GM23338 (cell line): Measurements from ENCODE around the gene GGNBP2. TPM values are rescaled to one million over a fixed set of nuclear protein-coding genes. Genes with fewer than 3 reads are reported as not detected.

Experiments used
- ATAC-seq: fragments of 200-7000 bp; cut with Tn5 transposase; 3 replicates; pipeline ENCODE4 v1.9.1; 2020
- DNase-seq: peaks from one replicate; pipeline ENCODE4 v3.0.0-alpha.2; 2015; ENCODE audit warnings: low spot score
- H2AFZ ChIP-seq: fragments of 200-600 bp; sonication (generic); 2 replicates; pipeline ENCODE4 v1.8.0; 2016; ENCODE audit warnings: antibody characterized with exemption, mild to moderate bottlenecking, moderate library complexity
- H3F3A ChIP-seq: fragments of 200-600 bp; sonication (generic); replicated peaks from 2 replicates; pipeline ENCODE4 v1.8.0; 2017; ENCODE audit warnings: antibody characterized with exemption, mixed run types, low read depth
- H3K27ac ChIP-seq: fragments of 200-600 bp; sonication (generic); 2 replicates; pipeline ENCODE4 v1.6.1; 2016; ENCODE audit warnings: low read depth
- H3K27me3 ChIP-seq: fragments of 200-600 bp; sonication (generic); 2 replicates; pipeline ENCODE4 v1.8.0; 2016; ENCODE audit warnings: mild to moderate bottlenecking, mixed run types, moderate library complexity; ENCODE audit not compliant: insufficient read depth
- H3K36me3 ChIP-seq: fragments of 200-600 bp; sonication (generic); 2 replicates; pipeline ENCODE4 v1.8.0; 2016; ENCODE audit warnings: mild to moderate bottlenecking; ENCODE audit not compliant: insufficient read depth
- H3K4me1 ChIP-seq: fragments of 200-600 bp; sonication (generic); 2 replicates; pipeline ENCODE4 v1.8.0; 2016; ENCODE audit warnings: mild to moderate bottlenecking, moderate library complexity; ENCODE audit not compliant: insufficient read depth
- H3K4me2 ChIP-seq: fragments of 200-600 bp; sonication (generic); 2 replicates; pipeline ENCODE4 v1.7.1; 2017; ENCODE audit warnings: mixed run types
- H3K4me3 ChIP-seq: fragments of 200-600 bp; sonication (generic); 2 replicates; pipeline ENCODE4 v1.6.1; 2016; ENCODE audit warnings: mixed run types
- H3K79me2 ChIP-seq: fragments of 200-600 bp; sonication (generic); replicated peaks from 2 replicates; pipeline ENCODE4 v1.8.0; 2017; ENCODE audit warnings: mild to moderate bottlenecking; ENCODE audit not compliant: insufficient read depth
- H3K9me2 ChIP-seq: fragments of 200-600 bp; sonication (generic); 2 replicates; pipeline ENCODE4 v1.8.0; 2017; ENCODE audit not compliant: insufficient read depth
- H4K20me1 ChIP-seq: fragments of 200-600 bp; sonication (generic); replicated peaks from 2 replicates; pipeline ENCODE4 v1.8.0; 2017; ENCODE audit warnings: mild to moderate bottlenecking; ENCODE audit not compliant: insufficient read depth
- H3K27ac Mint-ChIP-seq: 2 replicates; pipeline ENCODE4 v1.8.0; 2020; ENCODE audit warnings: inconsistent platforms, mild to moderate bottlenecking, moderate library complexity, mixed read lengths
- H3K27me3 Mint-ChIP-seq: 3 replicates; pipeline ENCODE4 v1.8.0; 2022; ENCODE audit warnings: low read depth, mild to moderate bottlenecking, moderate library complexity, mixed read lengths, inconsistent platforms; ENCODE audit not compliant: insufficient read depth, poor library complexity
- H3K36me3 Mint-ChIP-seq: 3 replicates; pipeline ENCODE4 v1.8.0; 2021; ENCODE audit warnings: low read depth, mild to moderate bottlenecking, inconsistent platforms, moderate library complexity, mixed read lengths
- H3K4me1 Mint-ChIP-seq: 3 replicates; pipeline ENCODE4 v1.8.0; 2020; ENCODE audit warnings: mild to moderate bottlenecking, inconsistent platforms, mixed read lengths
- H3K4me3 Mint-ChIP-seq: 3 replicates; pipeline ENCODE4 v1.8.0; 2021; ENCODE audit warnings: moderate library complexity, mild to moderate bottlenecking, inconsistent platforms, mixed read lengths
- H3K9me3 Mint-ChIP-seq: 3 replicates; pipeline ENCODE4 v1.8.0; 2020; ENCODE audit warnings: moderate library complexity, mild to moderate bottlenecking, inconsistent platforms, mixed read lengths
- EZH2phosphoT487 ChIP-seq: fragments of 200-600 bp; sonication (generic); IDR thresholded peaks from one replicate; pipeline ENCODE4 v1.8.1; 2018; ENCODE audit warnings: antibody characterized with exemption; ENCODE audit not compliant: unreplicated experiment
- JUNB ChIP-seq: IDR thresholded peaks from one replicate; pipeline ENCODE4 v1.6.1; 2016; ENCODE audit warnings: antibody characterized with exemption; ENCODE audit not compliant: unreplicated experiment
- NANOG ChIP-seq: IDR thresholded peaks from 2 replicates; pipeline ENCODE4 v1.6.1; 2016; ENCODE audit warnings: antibody characterized with exemption, borderline replicate concordance
- POLR2AphosphoS5 ChIP-seq: IDR thresholded peaks from 2 replicates; pipeline ENCODE4 v1.6.1; 2016; ENCODE audit warnings: antibody characterized with exemption, low read depth
- STAT1 ChIP-seq: IDR thresholded peaks from one replicate; pipeline ENCODE4 v1.6.1; 2016; ENCODE audit warnings: antibody characterized with exemption; ENCODE audit not compliant: unreplicated experiment
- ZNF331 ChIP-seq: fragments of 250-450 bp; sonication (Bioruptor Pico); IDR thresholded peaks from 2 replicates; pipeline ENCODE4 v1.5.0; 2020; ENCODE audit warnings: low read depth, mild to moderate bottlenecking, moderate library complexity
- polyA plus RNA-seq: library from polyadenylated mRNA; unstranded; fragments of >200 nt; fragmentation: Nextera tagmentation; extraction: Ambion mirVana; gene quantifications from 2 replicates; pipeline ENCODE4 v1.2.1, GENCODE V29; 2016
- total RNA-seq: library from RNA; depleted of rRNA; stranded (reverse); fragments of >200 nt; shearing (Covaris generic); gene quantifications from 2 replicates; pipeline ENCODE4 v1.2.3, GENCODE V29; 2014
- TF ChIP-seq, protein P1 (sequence below): fragments of 250-450 bp; sonication (Bioruptor Pico); IDR thresholded peaks from 2 replicates; pipeline ENCODE4 v1.5.0; 2020; ENCODE audit warnings: mild to moderate bottlenecking, moderate library complexity
- TF ChIP-seq, protein P2 (sequence below): IDR thresholded peaks from one replicate; pipeline ENCODE4 v1.6.1; 2018; ENCODE audit warnings: antibody characterized with exemption; ENCODE audit not compliant: unreplicated experiment
- TF ChIP-seq, protein P3 (sequence below), 2 experiments: fragments of 200-600 bp in 1 of 2; sonication (generic) in 1 of 2; conservative IDR thresholded peaks; 2 replicates each; pipeline versions ENCODE4 v1.5.1 to v1.6.1; 2016 to 2017; ENCODE audit warnings: antibody characterized with exemption in 2 of 2, low read depth in 2 of 2, mild to moderate bottlenecking in 2 of 2, moderate library complexity in 1 of 2

The GGNBP2 gene
- total and polyA plus RNA-seq, 2 experiments from 2014 or later: 40.7 to 41.2 TPM

DNA sequence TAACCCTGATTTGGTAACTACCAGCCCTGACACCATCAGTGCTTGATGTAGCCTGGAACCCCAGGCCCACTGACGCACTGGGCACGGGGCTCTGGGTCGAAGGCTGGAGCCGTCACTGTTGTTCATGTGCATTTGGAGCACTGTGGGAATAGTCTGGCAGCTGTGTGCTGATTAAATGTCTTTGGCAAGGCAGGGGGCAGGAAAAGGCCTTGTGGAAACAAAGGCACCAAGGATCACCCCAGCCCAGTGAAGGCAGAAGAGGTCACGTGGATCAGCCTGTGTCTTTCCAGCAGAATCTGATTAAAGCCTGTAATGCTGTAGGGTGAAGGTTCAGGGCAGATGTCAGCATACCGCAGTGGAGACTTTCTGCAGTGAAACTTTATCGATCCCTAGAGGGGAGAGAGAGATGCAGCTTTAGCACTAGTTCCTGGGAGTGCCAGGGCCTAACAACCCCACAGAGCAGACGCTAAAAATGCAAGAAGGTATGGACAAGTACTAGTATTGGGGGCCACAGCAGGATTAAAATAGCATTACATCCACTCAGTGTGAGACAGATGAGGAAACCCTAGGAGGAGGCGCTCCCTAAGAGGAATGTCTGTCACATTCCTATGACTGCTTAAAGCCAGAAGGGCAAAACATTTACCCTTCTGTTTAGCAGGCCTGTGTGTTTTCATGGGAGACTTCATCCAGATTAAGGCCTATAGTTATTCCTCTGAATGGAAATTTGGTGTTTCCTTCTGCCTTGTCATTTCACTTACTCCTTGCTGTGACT, 48.5 kb upstream of the GGNBP2 start:
- no peaks in the 10 kb centered on the region for H3K9me2 ChIP-seq
- peaks cover 12% of the 10 kb centered on the region for H3F3A ChIP-seq
- Mint-ChIP-seq H3K4me1 (no peaks in the 10 kb centered on the region), H3K36me3 (peaks cover 81% of the 10 kb centered on the region), H3K27ac (peak overlapping the region; percentile 45; the same call in 1 of the 2 replicates), H3K4me3 (no peak overlapping the region), H3K9me3 (no peaks in the 10 kb centered on the region), H3K27me3 (peaks cover 2% of the 10 kb centered on the region)
- peaks cover 11% of the 10 kb centered on the region; the same call in 1 of the 2 replicates for H4K20me1 ChIP-seq
- H3K4me3 ChIP-seq: no peak overlapping the region
- peaks cover 11% of the 10 kb centered on the region for H3K79me2 ChIP-seq
- peaks cover 23% of the 10 kb centered on the region for H3K36me3 ChIP-seq
- peak; percentile 20; the same call in 1 of the 3 replicates for ATAC-seq
- no peaks in the 10 kb centered on the region for H3K4me1 ChIP-seq
- no peaks in the 10 kb centered on the region for H3K27me3 ChIP-seq
- DNase-seq: no peak
- no peak overlapping the region for H3K4me2 ChIP-seq
- 0 out of 2 replicates have a peak overlapping the region, but pooled peaks have one; percentile 72 for H3K27ac ChIP-seq
- no peak overlapping the region for H2AFZ ChIP-seq
- TF ChIP-seq POLR2AphosphoS5: 0 out of 2 replicates have a peak, but pooled peaks have one; percentile 10
- no peak for TF ChIP-seq ZNF331 (CRISPR knock-in tag)

DNA sequence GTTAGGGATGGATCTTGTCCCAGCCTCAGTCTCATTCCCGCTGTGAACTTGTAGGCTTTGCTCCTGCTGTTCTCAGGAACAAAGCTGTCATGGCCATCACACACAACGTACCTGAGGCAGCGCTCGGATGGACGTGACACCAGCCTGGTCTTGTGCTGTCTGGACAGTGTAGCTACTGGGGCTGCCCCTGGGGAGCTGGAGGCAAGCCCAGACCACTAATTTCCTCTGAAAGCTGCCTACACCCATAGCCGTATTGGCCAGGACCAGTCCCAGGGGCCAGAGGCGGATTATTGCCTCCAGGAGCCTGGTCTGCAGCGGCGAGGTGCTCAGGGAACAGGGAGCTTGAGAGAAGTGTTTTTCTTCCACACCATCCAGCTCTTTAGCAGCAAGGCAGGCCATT, 46.6 kb upstream of the GGNBP2 start:
- H3K36me3 Mint-ChIP-seq: peaks cover 86% of the 10 kb centered on the region
- Histone ChIP-seq H3K27me3 (no peaks in the 10 kb centered on the region), H2AFZ (no peak overlapping the region), H3K4me1 (no peaks in the 10 kb centered on the region), H3K9me2 (no peaks in the 10 kb centered on the region), H3K27ac (0 out of 2 replicates have a peak overlapping the region, but pooled peaks have one; percentile 14), H3K4me3 (no peak overlapping the region), H3F3A (peaks cover 10% of the 10 kb centered on the region), H3K79me2 (no peaks in the 10 kb centered on the region), H4K20me1 (peaks cover 5% of the 10 kb centered on the region; the same call in 1 of the 2 replicates), H3K36me3 (peaks cover 31% of the 10 kb centered on the region), H3K4me2 (no peak overlapping the region)
- H3K9me3 Mint-ChIP-seq: no peaks in the 10 kb centered on the region
- no peak overlapping the region for H3K4me3 Mint-ChIP-seq
- ATAC-seq (no peak), DNase-seq (no peak)
- H3K4me1 Mint-ChIP-seq: no peaks in the 10 kb centered on the region
- peaks cover 2% of the 10 kb centered on the region for H3K27me3 Mint-ChIP-seq
- no peak overlapping the region for H3K27ac Mint-ChIP-seq
- TF ChIP-seq, protein P1, sequence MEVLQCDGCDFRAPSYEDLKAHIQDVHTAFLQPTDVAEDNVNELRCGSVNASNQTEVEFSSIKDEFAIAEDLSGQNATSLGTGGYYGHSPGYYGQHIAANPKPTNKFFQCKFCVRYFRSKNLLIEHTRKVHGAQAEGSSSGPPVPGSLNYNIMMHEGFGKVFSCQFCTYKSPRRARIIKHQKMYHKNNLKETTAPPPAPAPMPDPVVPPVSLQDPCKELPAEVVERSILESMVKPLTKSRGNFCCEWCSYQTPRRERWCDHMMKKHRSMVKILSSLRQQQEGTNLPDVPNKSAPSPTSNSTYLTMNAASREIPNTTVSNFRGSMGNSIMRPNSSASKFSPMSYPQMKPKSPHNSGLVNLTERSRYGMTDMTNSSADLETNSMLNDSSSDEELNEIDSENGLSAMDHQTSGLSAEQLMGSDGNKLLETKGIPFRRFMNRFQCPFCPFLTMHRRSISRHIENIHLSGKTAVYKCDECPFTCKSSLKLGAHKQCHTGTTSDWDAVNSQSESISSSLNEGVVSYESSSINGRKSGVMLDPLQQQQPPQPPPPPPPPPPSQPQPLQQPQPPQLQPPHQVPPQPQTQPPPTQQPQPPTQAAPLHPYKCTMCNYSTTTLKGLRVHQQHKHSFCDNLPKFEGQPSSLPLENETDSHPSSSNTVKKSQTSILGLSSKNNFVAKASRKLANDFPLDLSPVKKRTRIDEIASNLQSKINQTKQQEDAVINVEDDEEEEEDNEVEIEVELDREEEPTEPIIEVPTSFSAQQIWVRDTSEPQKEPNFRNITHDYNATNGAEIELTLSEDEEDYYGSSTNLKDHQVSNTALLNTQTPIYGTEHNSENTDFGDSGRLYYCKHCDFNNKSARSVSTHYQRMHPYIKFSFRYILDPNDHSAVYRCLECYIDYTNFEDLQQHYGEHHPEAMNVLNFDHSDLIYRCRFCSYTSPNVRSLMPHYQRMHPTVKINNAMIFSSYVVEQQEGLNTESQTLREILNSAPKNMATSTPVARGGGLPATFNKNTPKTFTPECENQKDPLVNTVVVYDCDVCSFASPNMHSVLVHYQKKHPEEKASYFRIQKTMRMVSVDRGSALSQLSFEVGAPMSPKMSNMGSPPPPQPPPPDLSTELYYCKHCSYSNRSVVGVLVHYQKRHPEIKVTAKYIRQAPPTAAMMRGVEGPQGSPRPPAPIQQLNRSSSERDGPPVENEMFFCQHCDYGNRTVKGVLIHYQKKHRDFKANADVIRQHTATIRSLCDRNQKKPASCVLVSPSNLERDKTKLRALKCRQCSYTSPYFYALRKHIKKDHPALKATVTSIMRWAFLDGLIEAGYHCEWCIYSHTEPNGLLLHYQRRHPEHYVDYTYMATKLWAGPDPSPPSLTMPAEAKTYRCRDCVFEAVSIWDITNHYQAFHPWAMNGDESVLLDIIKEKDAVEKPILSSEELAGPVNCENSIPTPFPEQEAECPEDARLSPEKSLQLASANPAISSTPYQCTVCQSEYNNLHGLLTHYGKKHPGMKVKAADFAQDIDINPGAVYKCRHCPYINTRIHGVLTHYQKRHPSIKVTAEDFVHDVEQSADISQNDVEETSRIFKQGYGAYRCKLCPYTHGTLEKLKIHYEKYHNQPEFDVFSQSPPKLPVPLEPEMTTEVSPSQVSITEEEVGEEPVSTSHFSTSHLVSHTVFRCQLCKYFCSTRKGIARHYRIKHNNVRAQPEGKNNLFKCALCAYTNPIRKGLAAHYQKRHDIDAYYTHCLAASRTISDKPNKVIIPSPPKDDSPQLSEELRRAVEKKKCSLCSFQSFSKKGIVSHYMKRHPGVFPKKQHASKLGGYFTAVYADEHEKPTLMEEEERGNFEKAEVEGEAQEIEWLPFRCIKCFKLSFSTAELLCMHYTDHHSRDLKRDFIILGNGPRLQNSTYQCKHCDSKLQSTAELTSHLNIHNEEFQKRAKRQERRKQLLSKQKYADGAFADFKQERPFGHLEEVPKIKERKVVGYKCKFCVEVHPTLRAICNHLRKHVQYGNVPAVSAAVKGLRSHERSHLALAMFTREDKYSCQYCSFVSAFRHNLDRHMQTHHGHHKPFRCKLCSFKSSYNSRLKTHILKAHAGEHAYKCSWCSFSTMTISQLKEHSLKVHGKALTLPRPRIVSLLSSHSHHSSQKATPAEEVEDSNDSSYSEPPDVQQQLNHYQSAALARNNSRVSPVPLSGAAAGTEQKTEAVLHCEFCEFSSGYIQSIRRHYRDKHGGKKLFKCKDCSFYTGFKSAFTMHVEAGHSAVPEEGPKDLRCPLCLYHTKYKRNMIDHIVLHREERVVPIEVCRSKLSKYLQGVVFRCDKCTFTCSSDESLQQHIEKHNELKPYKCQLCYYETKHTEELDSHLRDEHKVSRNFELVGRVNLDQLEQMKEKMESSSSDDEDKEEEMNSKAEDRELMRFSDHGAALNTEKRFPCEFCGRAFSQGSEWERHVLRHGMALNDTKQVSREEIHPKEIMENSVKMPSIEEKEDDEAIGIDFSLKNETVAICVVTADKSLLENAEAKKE: no peak
- TF ChIP-seq NANOG (no peak), STAT1 (no peak), ZNF331 (CRISPR knock-in tag) (no peak), JUNB (no peak), POLR2AphosphoS5 (no peak), EZH2phosphoT487 (no peak)
- TF ChIP-seq, protein P2, sequence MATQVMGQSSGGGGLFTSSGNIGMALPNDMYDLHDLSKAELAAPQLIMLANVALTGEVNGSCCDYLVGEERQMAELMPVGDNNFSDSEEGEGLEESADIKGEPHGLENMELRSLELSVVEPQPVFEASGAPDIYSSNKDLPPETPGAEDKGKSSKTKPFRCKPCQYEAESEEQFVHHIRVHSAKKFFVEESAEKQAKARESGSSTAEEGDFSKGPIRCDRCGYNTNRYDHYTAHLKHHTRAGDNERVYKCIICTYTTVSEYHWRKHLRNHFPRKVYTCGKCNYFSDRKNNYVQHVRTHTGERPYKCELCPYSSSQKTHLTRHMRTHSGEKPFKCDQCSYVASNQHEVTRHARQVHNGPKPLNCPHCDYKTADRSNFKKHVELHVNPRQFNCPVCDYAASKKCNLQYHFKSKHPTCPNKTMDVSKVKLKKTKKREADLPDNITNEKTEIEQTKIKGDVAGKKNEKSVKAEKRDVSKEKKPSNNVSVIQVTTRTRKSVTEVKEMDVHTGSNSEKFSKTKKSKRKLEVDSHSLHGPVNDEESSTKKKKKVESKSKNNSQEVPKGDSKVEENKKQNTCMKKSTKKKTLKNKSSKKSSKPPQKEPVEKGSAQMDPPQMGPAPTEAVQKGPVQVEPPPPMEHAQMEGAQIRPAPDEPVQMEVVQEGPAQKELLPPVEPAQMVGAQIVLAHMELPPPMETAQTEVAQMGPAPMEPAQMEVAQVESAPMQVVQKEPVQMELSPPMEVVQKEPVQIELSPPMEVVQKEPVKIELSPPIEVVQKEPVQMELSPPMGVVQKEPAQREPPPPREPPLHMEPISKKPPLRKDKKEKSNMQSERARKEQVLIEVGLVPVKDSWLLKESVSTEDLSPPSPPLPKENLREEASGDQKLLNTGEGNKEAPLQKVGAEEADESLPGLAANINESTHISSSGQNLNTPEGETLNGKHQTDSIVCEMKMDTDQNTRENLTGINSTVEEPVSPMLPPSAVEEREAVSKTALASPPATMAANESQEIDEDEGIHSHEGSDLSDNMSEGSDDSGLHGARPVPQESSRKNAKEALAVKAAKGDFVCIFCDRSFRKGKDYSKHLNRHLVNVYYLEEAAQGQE: no peak
- TF ChIP-seq, protein P3, sequence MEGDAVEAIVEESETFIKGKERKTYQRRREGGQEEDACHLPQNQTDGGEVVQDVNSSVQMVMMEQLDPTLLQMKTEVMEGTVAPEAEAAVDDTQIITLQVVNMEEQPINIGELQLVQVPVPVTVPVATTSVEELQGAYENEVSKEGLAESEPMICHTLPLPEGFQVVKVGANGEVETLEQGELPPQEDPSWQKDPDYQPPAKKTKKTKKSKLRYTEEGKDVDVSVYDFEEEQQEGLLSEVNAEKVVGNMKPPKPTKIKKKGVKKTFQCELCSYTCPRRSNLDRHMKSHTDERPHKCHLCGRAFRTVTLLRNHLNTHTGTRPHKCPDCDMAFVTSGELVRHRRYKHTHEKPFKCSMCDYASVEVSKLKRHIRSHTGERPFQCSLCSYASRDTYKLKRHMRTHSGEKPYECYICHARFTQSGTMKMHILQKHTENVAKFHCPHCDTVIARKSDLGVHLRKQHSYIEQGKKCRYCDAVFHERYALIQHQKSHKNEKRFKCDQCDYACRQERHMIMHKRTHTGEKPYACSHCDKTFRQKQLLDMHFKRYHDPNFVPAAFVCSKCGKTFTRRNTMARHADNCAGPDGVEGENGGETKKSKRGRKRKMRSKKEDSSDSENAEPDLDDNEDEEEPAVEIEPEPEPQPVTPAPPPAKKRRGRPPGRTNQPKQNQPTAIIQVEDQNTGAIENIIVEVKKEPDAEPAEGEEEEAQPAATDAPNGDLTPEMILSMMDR (conservative IDR thresholded peaks at IDR 0.05; ENCODE audit: low read depth in 2 of 2): no peak
